ENCODE measurements around the gene TBL1XR1.

- TF ChIP-seq POLR2A (IDR thresholded peaks at IDR 0.05) (no peak), CTCF (IDR thresholded peaks at IDR 0.05) (no peak)
These were observed 227.8 kb downstream of the TBL1XR1 start for GRCh38 chr3:176969506-176969905.
